Hepatocyte (in vitro differentiated cells): ENCODE data around the gene LEKR1.

Experiments used
- CTCF ChIP-seq: fragments of 200-600 bp; sonication (generic); IDR thresholded peaks from 2 replicates; pipeline ENCODE4 v1.5.1; 2016; ENCODE audit warnings: antibody characterized with exemption, mild to moderate bottlenecking; ENCODE audit not compliant: poor library complexity
- EZH2 ChIP-seq: fragments of 200-600 bp; sonication (generic); IDR thresholded peaks from 2 replicates; pipeline ENCODE4 v1.6.1; 2016; ENCODE audit warnings: antibody characterized with exemption, mild to moderate bottlenecking, borderline replicate concordance
- EZH2phosphoT487 ChIP-seq: fragments of 200-600 bp; sonication (generic); IDR thresholded peaks from one replicate; pipeline ENCODE4 v1.6.1; 2018; ENCODE audit warnings: antibody characterized with exemption, mild to moderate bottlenecking, low read depth, moderate library complexity; ENCODE audit not compliant: unreplicated experiment, severe bottlenecking

- no peak for TF ChIP-seq EZH2
- no peak for TF ChIP-seq EZH2phosphoT487
- TF ChIP-seq CTCF, result no peak
Observed at GRCh38 chr3:156826896-156827882, 1.0 kb downstream of the LEKR1 start.
